Occipital lobe (tissue), 2 donors: ENCODE results near the gene CTIF. TPM values are rescaled to one million over a fixed set of nuclear protein-coding genes. Genes with fewer than 3 reads are reported as not detected.

ENCODE experiments used
- DNase-seq: peaks from one replicate; lab custom pipeline; 2025; lab: John Stamatoyannopoulos, UW
- total RNA-seq: library from RNA; depleted of rRNA; stranded (reverse); fragments of >200 nt; gene quantifications from one replicate; pipeline ENCODE4 v1.2.3, GENCODE V29; 2014

CTIF gene
- total RNA-seq, 1 donor from 2014 or later, result 55.1 TPM

DNA sequence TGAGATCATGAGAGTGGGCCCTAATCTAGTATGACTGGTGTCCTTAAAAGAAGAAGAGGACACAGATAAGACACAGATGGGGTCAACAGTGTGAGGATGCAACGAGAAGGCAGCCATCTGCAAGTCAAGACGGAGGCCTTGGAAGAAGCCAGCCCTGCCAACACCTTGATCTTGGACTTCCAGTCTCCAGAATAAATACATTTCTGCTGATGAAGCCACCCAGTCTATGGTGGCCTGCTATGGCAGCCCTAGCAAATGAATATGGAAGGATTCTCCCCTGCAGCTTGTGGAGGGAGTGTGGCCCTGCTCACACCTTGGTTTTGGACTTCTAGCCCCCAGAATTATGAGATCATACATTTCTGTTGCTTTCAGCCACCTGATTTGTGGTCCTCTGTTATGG, 12.3 kb downstream of the CTIF start:
- DNase-seq, result no peak

DNA sequence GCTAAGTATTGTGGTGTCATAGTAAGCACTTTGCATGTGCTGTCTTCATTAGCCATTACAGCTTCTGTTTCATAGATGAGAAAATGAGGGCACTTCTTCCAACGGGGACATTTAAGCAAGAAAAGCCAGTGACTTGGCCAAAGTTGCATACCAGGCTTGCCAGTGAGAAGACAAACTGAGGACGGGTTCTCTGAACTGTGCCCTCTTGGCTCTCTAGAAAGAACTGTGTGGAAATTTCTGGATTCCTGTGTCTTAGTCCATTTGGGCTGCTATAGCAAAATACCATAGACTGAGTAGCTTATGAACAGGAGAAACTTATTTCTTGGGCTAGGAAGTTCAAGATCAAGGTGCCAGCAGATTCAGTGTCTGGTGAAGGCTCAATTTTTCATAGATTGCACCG, 13.3 kb downstream of the CTIF start:
- DNase-seq, result no peak

DNA sequence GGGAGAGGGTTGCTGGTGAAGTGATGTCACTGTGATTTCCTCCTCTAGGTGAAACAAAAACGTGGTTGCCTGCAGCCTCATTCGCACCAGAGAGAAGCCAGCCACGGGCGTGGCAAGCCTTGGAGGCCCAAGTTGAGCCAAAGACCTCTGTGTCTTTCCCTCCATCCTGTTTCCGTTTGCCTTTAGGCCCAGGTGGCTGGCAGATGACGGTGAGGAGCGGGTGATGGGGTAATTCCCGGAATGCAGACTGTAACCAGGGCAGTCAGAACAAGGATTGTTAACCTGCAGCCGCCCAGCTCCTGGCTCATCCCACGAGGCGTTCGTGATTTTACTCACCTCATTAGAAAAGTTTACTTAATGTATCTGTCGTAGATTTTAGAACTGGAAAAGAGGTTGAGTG, 14.4 kb downstream of the CTIF start:
- DNase-seq, result no peak

DNA sequence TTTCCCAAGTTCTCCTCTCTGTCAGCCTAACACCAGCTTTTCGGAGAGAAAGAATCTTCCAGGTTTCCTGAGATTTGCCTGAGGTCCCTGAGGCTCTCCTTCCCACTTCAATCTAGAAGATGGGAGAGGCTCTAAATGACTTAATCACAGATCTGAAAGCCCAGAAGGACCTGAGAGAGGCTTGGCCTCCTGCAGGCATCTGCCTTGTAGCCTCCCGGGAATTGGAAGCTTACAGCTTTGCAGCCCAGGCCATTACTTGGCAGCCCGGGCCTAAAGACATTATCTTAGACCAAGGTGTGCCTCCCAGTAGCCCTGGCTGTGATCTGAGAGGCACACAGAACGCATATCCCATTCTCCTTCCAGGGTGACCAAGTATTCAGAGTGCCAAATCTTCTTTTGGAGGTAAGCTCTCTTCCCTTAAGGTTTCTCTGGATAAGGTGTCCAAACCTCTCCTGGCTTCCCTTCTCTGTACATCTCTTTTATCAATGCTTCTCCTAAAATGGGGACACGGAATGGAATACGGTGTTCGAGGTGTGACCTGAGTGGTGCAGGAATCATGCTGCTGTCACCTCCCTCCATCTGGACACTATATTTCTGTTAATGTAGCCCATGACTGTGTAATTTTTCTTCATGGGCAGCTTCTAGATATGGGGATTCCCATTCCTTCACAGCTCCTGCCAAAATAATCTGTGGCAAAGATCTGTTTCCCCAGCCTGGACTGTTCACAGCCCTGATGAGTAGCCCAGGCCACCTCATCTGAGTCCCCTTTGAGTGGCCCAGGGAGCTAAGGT, 16.0 kb downstream of the CTIF start:
- DNase-seq, result no peak

DNA sequence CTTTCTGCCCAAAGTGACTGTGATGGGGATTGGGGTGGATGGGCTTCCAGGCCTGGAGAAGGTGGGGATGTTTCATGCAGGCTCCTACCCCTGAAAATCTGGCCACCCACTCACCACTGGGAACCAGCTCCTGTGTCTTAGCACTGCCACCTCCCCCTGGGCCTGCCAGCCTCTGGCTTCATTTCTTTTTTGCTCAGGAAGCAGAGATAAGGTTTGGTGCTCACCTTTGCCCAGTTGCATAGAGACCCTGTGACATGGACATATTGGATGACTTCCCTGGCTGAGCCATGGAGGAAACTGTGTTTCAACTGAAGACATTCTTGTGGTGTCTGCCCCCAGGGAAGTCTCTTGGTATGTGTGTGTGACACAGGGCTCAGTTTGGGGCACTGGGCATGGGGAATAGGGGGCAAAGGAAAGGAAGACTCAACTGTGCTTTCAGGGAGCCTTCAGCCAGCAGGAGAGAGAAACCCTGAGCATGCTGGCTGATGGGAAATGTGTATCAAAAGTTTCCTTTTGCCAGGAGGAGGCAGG, 16.7 kb downstream of the CTIF start:
- DNase-seq, result no peak

DNA sequence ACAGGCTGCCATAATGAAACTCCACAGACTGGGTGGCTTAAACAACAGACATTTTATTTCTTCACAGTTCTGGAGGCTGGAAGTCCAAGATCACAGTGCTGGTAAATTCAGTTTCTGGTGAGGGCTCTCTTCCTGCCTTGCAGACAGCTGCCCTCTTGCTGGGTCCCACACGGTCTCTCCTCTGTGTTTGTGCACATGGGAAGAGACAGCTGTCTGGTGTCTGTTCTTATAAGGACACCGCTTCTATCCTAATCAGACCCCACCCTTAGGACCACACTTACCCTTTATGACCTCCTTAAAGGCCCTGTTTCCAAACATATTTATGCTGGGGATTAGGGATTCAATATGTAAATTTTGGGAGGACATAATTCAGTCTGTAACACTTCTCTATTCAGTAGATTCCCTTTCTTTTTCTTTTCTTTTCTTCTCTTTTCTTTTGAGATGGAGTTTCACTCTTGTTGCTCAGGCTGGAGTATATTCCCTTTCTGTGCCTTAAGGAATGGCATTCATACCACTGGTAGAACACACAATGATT, 18.9 kb downstream of the CTIF start:
- DNase-seq, result no peak

DNA sequence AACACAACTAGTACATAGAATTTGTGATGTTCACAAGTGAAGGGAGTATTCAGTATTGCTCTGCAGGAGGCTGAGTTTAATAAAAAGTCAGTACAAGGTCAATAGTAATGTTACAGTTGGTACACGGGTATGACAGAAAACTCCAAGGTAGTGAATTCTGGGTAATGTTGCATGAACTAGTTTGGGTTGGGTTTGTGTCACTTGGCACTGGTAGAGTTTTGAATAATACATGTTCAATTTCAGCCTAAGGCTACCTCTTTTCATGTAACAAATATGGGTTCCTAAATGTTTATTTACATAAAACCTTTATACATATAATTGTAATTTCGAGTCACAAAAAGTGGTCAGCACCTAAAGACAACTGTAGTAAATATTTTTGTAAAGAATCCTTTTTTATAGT, 19.4 kb downstream of the CTIF start:
- DNase-seq, result no peak

DNA sequence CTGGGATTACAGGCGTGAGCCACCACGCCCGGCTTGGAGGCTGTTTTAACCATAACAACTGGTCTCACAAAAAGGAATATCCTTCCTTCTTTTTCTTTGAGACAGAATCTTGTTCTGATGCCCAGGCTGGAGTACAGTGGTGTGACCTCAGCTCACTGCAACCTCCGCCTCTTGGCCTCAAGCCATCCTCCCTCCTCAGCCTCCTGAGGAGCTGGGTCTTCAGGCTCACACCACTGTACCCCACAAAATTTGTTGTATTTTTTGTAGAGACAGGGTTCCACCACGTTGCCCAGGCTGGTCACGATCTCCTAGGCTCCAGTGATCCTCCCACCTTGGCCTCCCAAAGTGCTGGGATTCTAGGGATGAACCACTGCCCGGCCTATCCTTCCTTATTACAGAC, 21.7 kb downstream of the CTIF start:
- no peak for DNase-seq

DNA sequence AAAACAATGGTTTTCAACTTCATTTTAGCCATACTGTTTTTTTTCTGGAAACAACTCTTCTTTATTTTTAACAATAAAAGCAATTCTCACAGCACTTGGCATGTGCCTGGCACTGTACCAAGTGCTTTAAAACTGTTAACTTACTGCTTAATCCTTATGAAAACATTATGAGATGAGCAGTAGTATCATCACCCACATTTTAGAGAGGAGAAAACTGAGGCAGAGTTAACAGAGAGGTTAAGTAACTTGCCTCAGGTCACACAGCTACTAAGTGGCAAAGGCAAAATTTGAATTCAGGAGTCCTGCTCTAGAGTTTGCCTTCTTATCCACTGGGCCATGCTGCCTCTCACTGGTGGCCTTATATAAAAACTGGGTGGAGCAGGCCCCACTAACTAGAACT, 23.2 kb downstream of the CTIF start:
- DNase-seq, result no peak

DNA sequence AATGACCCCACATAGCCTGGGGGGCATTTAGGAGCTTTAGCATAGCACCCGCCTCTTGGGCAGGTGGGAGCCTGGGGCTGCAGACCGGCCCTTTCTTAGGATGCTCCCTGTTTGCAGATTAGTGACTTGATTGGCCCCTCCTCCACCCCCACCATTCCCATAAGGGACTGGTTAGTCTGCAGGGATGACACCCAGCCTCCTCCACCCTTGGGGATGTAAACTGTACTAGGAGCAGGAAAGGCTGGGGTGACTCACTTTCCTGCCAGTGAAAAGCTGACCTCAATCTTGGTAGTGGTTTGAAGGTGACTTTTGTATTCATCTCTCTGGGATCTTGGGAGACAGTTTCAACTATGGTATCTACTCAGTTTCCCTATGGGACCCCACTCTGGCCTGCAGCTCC, 24.2 kb downstream of the CTIF start:
- no peak for DNase-seq

DNA sequence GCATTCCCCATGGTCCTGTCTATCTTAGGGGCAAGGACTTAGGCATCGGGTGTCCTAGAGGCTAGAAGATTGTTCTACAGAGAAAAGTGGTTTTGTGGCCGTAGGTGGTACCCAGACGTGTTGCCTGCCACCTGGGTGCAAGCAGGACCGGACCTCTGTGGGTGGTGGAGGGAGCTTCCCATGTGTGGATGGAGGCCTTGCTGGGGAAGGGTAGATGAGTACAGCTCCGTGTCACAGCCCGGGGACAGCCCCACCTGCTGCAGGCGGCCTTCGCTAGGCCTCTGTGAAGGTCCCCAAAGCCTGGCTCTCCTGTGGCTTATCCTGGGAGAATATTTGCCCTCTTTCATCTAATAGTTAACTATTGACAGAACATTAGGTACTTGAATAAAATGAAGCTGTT, 25.3 kb downstream of the CTIF start:
- no peak for DNase-seq

DNA sequence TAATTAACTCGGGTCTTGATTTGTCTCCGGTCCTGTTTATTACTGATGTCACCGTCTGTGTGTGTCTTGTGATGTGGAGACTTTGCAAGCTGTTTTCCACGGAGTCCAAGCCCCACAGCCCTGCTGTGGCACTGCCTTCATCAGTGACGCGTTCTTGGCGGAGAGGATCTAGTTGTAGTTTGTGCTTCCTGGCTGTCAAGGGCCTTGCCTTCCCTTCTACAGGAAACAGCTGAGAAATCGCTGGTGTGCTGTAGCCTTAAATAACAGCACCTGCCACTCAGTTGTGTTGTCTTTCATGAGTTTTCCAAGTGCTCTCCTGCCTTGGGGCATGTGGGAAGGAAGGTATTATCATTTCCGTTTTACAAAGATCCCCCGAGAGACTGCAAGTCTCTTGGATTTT, 26.3 kb downstream of the CTIF start:
- no peak for DNase-seq

DNA sequence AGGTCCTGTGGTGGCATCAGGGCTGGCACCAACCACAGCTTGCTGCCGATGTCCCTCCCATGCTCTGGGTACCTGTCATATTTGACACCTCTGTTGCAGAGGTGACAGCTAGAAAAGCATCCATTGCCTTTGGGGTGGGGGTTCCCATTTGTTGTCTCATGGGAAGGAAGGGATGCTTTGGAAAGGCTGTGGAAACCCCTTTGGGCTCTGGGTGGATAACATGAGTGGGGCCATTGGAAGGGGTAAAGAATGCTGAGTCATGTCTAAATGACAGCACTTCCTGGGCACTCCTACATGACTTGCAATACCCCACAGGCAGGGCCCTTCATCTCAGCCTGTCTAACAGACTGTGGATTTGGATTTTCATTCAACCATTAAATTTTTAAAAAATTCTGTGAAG, 27.8 kb downstream of the CTIF start:
- no peak for DNase-seq

DNA sequence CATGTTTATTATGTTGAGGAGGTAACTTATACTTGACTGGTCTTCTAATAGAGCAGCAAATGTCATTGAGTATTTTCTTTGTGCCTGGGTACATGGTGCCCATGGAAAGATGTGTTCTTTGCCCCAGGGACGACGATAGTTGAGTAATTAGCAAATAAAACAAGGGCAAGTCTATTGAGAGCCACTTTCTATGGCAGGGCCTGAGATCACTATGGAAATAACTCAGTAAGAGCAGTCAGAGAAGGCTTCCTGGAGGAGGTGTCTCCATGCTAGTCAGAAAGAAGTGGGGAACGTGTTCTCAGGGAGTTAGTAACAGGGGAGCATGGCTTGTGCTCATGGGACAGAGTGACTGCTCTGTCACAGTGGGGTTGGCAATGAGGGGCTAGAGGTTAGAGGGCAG, 28.6 kb downstream of the CTIF start:
- no peak for DNase-seq

DNA sequence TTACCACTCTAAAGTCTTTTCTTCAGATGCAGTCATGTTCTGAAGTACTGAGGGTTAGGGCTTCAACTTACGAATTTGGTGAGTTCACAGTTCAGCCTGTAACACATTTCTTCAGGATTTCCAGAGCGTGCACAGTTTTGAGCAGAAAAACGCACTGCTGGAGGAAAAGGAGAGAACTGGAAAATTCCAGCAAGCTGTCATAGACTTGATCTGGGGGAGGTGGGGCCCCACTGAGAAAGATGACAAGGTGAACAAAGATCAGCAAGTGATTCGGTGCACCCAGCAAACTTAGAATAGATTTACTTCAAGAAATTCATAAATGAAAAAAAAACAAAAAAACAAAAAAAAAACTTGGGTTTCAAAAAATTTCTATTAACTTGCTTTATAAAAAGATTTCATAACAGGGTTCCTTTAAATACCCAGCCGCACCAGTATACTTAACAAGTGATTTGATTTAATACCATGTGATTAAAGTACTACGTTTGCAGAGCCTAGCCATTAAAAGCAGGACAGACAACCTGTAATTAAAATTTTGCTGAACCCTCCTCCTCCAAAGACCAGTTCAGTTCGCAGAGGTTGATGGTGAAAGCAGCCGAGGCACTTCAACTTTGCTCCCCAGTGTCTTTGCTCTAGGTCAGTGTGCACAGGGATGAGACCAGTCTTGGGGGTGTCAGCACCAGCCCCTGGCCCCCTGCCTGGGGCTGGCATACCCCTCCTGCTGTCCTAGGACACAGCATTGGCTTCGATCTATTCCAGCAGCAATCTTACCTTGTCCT, 30.5 kb downstream of the CTIF start:
- DNase-seq, result no peak

DNA sequence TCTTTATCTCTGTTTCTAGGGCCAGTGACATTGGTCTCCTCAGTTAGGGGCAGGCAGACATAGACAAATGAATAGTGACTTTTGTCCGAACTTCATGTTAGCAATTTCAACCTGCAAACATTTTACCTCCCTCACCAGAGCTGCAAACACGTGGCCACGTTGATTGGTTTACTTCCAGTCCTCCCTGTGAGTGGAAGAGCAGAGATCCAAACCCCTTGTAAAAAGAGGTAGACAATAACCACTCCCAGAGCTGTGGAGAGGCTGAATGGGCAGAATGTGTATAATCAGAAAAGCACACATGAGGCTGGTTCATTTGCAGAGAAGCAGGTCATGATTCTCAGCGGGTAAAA, 31.1 kb downstream of the CTIF start:
- DNase-seq, result no peak

DNA sequence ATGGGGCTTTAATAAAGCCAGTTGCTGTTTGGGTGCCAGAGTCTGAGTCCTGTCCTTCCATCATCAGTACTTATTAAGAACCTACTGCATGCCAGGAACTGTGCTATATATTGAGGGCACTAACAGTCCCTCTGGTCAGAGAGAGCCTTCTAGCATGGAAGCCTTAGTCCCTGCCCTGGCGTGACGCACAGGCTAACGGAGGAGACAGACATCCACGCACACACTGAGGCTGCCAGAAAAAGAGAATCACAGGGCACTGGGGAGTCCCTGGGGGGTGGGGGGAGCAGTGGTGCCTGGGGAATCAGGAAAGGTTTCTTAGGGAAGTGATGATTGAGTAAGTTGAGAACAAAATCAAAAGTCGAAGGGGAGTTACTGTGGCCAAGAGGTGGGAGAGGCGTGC, 31.5 kb downstream of the CTIF start:
- no peak for DNase-seq

DNA sequence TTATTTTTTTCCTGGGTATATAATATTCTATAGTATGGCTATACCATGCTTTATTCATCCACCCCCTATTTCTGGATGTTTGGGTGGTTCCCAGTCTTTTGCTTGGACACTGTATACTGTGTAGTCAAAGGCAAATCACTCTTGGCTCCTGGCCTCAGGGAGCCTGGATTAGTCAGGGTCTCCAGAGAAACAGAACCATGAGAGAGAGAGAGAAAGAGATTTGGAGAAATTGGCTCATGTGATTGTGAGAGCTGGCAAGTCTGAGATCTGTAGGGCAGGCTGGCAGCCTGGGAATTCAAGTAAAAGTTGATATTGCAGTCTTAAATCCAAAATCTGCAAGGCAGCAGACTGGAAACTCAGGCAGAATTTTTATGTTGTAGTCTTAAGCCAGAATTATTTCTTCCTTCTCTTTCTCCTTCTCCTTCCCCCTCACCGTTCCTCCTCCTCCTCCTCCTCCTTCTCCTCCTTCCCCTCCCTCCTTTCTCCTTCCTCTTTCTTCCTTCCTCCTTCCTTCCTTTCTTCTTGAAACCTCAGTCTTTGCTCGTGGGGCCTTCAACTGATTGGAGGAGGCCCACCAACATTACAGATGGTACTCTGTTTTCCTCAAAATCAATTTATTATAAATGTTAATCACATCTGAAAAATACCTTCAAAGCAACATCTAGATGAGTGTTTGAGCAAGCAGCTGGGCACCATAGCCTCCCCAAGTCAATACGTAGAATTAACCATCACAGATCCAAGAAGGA, 33.0 kb downstream of the CTIF start:
- DNase-seq, result no peak

DNA sequence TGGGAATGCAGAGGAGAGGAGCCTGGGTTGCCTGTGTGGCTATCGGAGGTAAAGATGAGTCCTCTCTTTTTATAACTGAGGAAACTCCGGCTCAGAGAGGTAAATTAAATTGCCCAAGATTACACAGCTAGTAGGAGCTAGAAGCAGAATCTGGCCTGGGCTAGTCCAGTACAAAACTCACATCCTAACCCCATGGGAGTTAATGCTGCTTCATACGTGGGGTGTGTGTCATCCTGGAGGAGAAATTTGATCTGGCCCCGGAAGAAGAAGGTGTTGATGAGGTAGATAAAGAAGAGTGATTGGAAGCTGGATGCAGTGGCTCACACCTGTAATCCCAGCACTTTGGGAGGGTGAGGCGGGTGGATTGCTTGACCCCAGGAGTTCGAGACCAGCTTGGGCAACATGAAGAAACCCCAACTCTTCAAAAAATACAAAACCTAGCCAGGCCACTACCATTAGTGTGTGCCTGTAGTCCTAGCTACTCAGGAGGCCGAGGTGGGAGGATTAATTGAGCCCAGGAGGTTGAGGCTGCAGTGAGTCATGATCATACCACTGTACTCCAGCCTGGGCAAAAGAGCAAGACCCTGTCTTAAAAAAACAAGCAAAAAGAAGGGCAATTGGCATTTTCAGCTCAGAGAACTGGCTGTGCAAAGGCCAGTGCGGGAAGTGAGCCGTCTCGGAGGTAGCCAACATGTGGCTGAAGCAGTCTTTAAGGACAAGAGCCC, 33.7 kb downstream of the CTIF start:
- DNase-seq, result no peak

DNA sequence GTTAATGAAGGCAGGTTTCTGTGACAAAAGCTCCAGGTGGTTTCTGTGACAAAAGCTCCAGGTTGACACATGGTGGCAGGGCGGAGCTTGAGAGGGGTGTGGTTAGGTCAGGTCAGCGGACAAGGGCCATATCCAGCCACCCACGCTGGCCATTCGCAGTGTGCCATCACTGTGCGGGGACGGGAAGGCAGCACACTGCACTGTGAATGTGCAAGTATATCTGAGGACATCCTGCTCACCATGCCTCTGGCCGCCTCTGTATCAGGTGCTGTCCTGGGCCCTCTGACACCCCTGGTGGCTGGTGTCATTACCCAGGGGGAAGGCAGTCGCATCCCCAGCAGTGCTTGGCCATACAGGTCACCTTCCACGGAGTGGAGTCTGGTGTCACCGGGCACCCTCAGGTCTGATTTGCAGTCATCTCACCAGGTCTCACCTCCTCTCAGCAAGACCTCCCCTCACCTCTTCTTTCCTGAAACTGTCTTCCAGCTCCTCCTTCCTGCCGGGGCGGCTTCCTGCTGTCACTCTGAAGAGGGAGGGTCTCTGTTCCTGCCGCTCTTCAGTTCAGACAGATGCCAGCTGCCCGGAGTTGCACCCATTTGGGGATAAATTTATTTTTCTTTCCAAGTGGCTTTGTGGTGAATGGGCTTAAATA, 34.9 kb downstream of the CTIF start:
- DNase-seq, result no peak
